GM10248 (cell line): Measurements from ENCODE around the gene COTL1.
A peak's percentile ranks its signal among the peaks of the same experiment; 100 is the strongest.

Experiments used
- CTCF ChIA-PET: fragments of 300-600 bp; sonication (Branson Sonifier 250); formaldehyde crosslinking; extraction: SDS; loops from one replicate; lab custom pipeline; 2021; ENCODE audit warnings: antibody characterized with exemption; lab: Yijun Ruan, JAX
- POLR2A ChIA-PET: fragments of 350-650 bp; sonication (Branson Sonifier 250); formaldehyde crosslinking; extraction: SDS; loops from one replicate; lab custom pipeline; 2020; ENCODE audit warnings: antibody characterized with exemption; lab: Yijun Ruan, JAX
- DNase-seq: peaks from one replicate; pipeline ENCODE4 v3.0.0; 2012; ENCODE audit errors: extremely low spot score
- TF ChIP-seq, protein P1 (sequence below): IDR thresholded peaks from 2 replicates; pipeline ENCODE4 v1.5.1; 2012; ENCODE audit warnings: mild to moderate bottlenecking, low read depth; ENCODE audit errors: extremely low read depth, missing control alignments, control extremely low read depth

Gene COTL1

DNA sequence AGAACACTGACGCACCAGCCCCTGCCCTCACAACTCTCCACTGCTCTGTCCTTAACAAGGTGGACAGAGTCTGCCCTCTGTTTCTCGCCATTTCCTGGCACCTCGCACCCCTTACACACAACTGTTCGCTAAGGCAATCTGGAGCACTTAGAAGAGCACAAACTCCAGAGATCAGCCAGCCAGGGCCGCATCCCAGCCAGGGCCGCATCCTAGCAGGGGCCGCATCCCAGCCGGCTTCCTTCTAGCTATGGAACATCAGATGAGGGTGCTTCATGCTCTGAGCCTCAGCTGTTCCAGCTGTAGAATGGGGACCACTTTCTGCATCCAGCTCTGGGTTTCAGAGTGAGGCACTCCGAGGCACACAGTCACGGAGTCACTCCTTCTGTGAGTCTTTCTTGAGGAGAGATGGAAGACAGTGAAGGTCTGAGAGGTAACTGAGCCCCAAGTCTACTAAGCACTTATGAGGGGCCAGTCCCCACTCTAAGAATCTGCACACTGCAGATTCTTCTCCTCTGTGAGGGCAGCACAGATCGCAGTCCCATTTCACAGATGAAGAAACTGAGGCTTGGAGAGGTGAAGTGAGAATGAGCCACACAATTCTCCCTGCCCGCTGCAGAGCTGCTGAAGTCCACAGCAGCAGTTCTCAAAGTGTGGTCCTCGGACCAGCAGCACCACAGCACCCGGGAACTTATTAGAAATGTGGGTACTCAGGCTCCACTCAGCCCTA is 20.9 kb downstream of the COTL1 start:
- POLR2A ChIA-PET, result interaction anchor here (1.6 kb wide), 1 partner anchor 20 kb away, joined by 5 read pairs; no protein-coding TSS in a partner anchor
- CTCF ChIA-PET, result interaction anchor here (1.3 to 8.5 kb wide), 8 partner anchors 9 to 139 kb away, joined by 3 to 43 read pairs (median 6); no protein-coding TSS in a partner anchor

DNA sequence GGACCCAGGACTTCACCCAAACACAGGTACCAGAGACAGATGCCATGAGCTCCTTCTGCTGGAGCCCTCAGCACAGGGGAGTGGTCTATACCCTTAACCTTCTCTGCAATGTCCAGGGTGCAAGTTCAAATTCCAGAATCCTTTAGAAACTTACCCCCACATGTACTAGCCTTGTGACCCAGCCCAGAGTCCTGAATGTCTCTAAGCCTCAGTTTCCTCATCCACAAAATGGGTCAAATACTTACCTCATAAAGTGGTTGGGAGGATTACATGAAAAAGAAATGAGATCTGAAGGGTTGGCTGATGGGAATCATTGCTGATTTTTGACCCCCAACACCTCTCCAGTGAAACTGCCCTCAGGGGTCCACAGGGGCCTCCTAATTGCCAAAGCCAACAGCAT is 21.7 kb downstream of the COTL1 start:
- TF ChIP-seq, protein P1, sequence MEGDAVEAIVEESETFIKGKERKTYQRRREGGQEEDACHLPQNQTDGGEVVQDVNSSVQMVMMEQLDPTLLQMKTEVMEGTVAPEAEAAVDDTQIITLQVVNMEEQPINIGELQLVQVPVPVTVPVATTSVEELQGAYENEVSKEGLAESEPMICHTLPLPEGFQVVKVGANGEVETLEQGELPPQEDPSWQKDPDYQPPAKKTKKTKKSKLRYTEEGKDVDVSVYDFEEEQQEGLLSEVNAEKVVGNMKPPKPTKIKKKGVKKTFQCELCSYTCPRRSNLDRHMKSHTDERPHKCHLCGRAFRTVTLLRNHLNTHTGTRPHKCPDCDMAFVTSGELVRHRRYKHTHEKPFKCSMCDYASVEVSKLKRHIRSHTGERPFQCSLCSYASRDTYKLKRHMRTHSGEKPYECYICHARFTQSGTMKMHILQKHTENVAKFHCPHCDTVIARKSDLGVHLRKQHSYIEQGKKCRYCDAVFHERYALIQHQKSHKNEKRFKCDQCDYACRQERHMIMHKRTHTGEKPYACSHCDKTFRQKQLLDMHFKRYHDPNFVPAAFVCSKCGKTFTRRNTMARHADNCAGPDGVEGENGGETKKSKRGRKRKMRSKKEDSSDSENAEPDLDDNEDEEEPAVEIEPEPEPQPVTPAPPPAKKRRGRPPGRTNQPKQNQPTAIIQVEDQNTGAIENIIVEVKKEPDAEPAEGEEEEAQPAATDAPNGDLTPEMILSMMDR, result no peak
- POLR2A ChIA-PET, result no interaction called here
- CTCF ChIA-PET, result interaction anchor here (1.8 to 8.5 kb wide), 2 partner anchors 26 to 85 kb away, joined by 6 to 43 read pairs; no protein-coding TSS in a partner anchor
- DNase-seq, result no peak

More for the DNA sequence above, 20.9 kb downstream of the COTL1 start:
- no peak for DNase-seq
- TF ChIP-seq, protein P1, result no peak

GRCh38 chr16:84595052-84595481 is 22.8 kb downstream of the COTL1 start:
- ChIA-PET CTCF (interaction anchor here (1.4 to 8.5 kb wide), 2 partner anchors 27 to 143 kb away, joined by 4 to 43 read pairs; no protein-coding TSS in a partner anchor), POLR2A (no interaction called here)
- no peak for DNase-seq
- TF ChIP-seq, protein P1, result no peak

DNA sequence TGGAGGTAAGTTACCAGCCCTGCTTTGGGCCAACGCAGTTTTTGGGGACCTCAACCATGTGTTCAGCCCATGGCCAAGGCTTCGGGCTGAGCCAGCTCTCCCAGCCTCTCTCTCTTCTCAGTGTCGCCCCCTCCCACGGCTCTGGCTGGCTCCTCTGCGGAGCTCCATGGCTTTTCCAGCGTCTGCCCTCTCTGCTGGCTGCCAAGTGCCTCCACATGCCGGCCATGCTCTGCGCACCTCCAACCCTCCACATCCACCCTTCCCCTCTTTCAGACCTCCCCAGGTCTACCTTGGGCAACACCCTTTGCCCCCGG is 23.2 kb downstream of the COTL1 start:
- CTCF ChIA-PET, result interaction anchor here (0.8 to 1.4 kb wide), 3 partner anchors 14 to 144 kb away, joined by 3 to 4 read pairs (median 4); no protein-coding TSS in a partner anchor
- TF ChIP-seq, protein P1, result no peak
- POLR2A ChIA-PET, result no interaction called here
- DNase-seq, result no peak

DNA sequence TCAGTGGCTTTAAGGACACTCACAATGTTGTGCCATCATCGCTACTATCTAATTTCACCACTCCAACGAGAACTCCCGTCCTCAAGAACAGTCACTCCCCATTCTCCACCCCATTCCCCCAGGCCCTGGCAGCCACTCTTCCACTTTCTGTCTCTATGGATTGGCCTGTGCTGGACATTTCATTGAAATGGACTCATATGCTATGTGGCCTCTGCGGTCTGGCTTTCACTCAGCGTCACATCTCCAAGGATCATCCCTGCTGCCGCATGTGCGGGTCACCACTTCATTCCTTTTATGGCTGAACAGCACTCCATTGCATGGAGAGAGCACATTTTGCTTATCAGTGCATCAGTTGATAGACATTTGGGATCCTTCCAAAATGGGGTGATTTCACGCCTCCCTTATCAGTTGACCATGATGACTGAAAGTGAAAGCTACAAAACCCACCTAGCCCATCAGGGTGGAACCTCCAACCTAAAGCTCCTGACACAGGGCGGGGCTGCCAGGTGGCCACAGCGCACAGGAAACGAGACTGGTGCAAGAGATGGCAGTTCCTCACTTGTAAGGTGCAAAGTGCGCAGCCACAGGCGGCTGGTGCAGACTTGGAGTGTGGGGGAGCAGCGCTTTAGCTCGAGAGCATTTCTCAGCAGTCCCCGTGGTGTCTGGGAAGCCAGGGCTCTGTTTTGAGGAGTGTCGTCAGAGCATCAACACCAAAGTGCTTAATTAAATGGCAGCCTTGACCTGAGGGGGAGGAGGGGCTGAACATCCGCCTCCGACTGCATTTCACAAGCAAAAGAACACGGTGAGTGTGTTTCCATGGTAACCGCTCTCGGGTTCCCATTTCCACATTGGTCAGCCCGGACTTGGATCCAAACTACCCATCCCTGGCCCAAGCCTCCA is 23.8 kb downstream of the COTL1 start:
- DNase-seq, result peak; percentile 86
- CTCF ChIA-PET, result interaction anchor here (0.7 to 1.4 kb wide), 4 partner anchors 8 to 144 kb away, joined by 3 to 4 read pairs (median 4); no protein-coding TSS in a partner anchor
- TF ChIP-seq, protein P1, result no peak
- POLR2A ChIA-PET, result interaction anchor here (0.6 kb wide), 1 partner anchor 29 kb away, joined by 4 read pairs; no protein-coding TSS in a partner anchor

GRCh38 chr16:84592718-84593117 is 25.2 kb downstream of the COTL1 start:
- TF ChIP-seq, protein P1, result no peak
- ChIA-PET POLR2A (no interaction called here), CTCF (interaction anchor here (0.7 kb wide), 1 partner anchor 86 kb away, joined by 4 read pairs; no protein-coding TSS in a partner anchor)
- no peak for DNase-seq
